ENCODE data around the gene BSDC1. TPM values are rescaled to one million over a fixed set of nuclear protein-coding genes. Genes with fewer than 3 reads are reported as not detected.

The BSDC1 gene
- total RNA-seq, 1 experiment from 2014 or later: 91.7 TPM

GRCh38 chr1:32394890-32395432 is 720 bp upstream of the BSDC1 start:
- peak; percentile 23 for DNase-seq (ENCODE audit: low read depth)

GRCh38 chr1:32393832-32394140 is 455 bp downstream of the BSDC1 start:
- DNase-seq (ENCODE audit: low read depth): peak; percentile 47

GRCh38 chr1:32393136-32393535 is 1.1 kb downstream of the BSDC1 start:
- no peak for DNase-seq (ENCODE audit: low read depth)

- DNase-seq (ENCODE audit: low read depth): no peak
These were observed 1.9 kb downstream of the BSDC1 start for GRCh38 chr1:32392325-32392724.

- no peak for DNase-seq (ENCODE audit: low read depth)
These were observed 3.1 kb downstream of the BSDC1 start for GRCh38 chr1:32390904-32391870.

GRCh38 chr1:32388641-32389040 is 5.6 kb downstream of the BSDC1 start:
- DNase-seq (ENCODE audit: low read depth): no peak

- DNase-seq (ENCODE audit: low read depth): no peak
These were observed 7.4 kb downstream of the BSDC1 start for GRCh38 chr1:32386676-32387392.

GRCh38 chr1:32380057-32380456 is 14.2 kb downstream of the BSDC1 start:
- no peak for DNase-seq (ENCODE audit: low read depth)

- no peak for DNase-seq (ENCODE audit: low read depth)
These were observed 16.6 kb downstream of the BSDC1 start for GRCh38 chr1:32377541-32378220.

- DNase-seq (ENCODE audit: low read depth): no peak
These were observed 18.0 kb downstream of the BSDC1 start for GRCh38 chr1:32376199-32376598.

- DNase-seq (ENCODE audit: low read depth): no peak
These were observed 20.1 kb downstream of the BSDC1 start for GRCh38 chr1:32373996-32374592.

- DNase-seq (ENCODE audit: low read depth): no peak
These were observed 22.0 kb downstream of the BSDC1 start for GRCh38 chr1:32372149-32372756.

- no peak for DNase-seq (ENCODE audit: low read depth)
These were observed 26.2 kb downstream of the BSDC1 start for GRCh38 chr1:32367912-32368635.

- no peak for DNase-seq (ENCODE audit: low read depth)
These were observed 28.8 kb downstream of the BSDC1 start for GRCh38 chr1:32365445-32365844.

- no peak for DNase-seq (ENCODE audit: low read depth)
These were observed 29.4 kb downstream of the BSDC1 start for GRCh38 chr1:32364836-32365235.

GRCh38 chr1:32363713-32364112 is 30.5 kb downstream of the BSDC1 start:
- DNase-seq (ENCODE audit: low read depth): no peak

- DNase-seq (ENCODE audit: low read depth): no peak
These were observed 31.5 kb downstream of the BSDC1 start, which contains the start of the genes FAM229A and TSSK3 for GRCh38 chr1:32362474-32363313. FAM229A (minus strand) TSS chr1:32362485; CDS start chr1:32362091, 394 bp downstream. TSSK3 (plus strand) TSS chr1:32362539; CDS start chr1:32362702, 163 bp downstream.

GRCh38 chr1:32361674-32362473 is 32.4 kb downstream of the BSDC1 start:
- DNase-seq (ENCODE audit: low read depth): no peak

GRCh38 chr1:32361308-32361673 is 33.0 kb downstream of the BSDC1 start:
- DNase-seq (ENCODE audit: low read depth): no peak

Data from M059J (cell line).